Testis (tissue), 3 donors: ENCODE data around the gene HEPACAM2. TPM values are rescaled to one million over a fixed set of nuclear protein-coding genes. Genes with fewer than 3 reads are reported as not detected.

Experiments
- DNase-seq: peaks from one replicate; pipeline ENCODE4 v3.0.0-alpha.2; 2019
- H3K27ac ChIP-seq, 2 donors: fragments of 200-600 bp; sonication (generic); one replicate each; pipeline ENCODE4 v1.5.1; 2019
- H3K27me3 ChIP-seq: fragments of 200-600 bp; sonication (generic); one replicate; pipeline ENCODE4 v1.5.1; 2019
- H3K36me3 ChIP-seq: fragments of 200-600 bp; sonication (generic); one replicate; pipeline ENCODE4 v1.5.1; 2017; ENCODE audit warnings: low read depth; ENCODE audit errors: missing control alignments
- H3K4me1 ChIP-seq: fragments of 200-600 bp; sonication (generic); one replicate; pipeline ENCODE4 v1.5.1; 2019
- H3K4me3 ChIP-seq, 2 donors: fragments of 200-600 bp; sonication (generic); one replicate each; pipeline ENCODE4 v1.5.1; 2017 to 2019
- H3K9me3 ChIP-seq: fragments of 200-600 bp; sonication (generic); one replicate; pipeline ENCODE4 v1.5.1; 2017
- CTCF ChIP-seq, 3 experiments: fragments of 450-650 bp in 2 of 3; fragments of 200-600 bp in 1 of 3; sonication (generic) in 1 of 3; IDR thresholded peaks; one replicate each; pipeline ENCODE4 v1.5.1; 2016 to 2019; ENCODE audit warnings: antibody characterized with exemption in 3 of 3, mild to moderate bottlenecking in 2 of 3, moderate library complexity in 1 of 3
- POLR2A ChIP-seq: fragments of 450-650 bp; IDR thresholded peaks from one replicate; pipeline ENCODE4 v1.6.1; 2017; ENCODE audit warnings: antibody characterized with exemption, mild to moderate bottlenecking, moderate library complexity
- WGBS, 2 donors: methylation state at CpG; one replicate each; pipeline ENCODE4 v1.1.5; 2018; 5-methylcytosine and 5-hydroxymethylcytosine counted together
- intact Hi-C: fragments of 100-400 bp; cut with DNase I; formaldehyde crosslinking; loops from one replicate; pipeline ENCODE4 v1.15.1; 2023; ENCODE audit warnings: low total_unique reads
- polyA plus RNA-seq: library from polyadenylated mRNA; stranded (reverse); fragments of 350-450 nt; fragmentation: Illumina TruSeq; extraction: RNeasy Lipid Tissue Mini Kit (QIAGEN cat#74804); gene quantifications from one replicate; pipeline ENCODE4 v1.2.3, GENCODE V29; 2014; ENCODE audit warnings: low read depth, low replicate concordance; ENCODE audit not compliant: insufficient read depth
- total RNA-seq, 2 donors: library from RNA; depleted of rRNA; stranded (reverse); fragments of >200 nt; gene quantifications; one replicate each; pipeline ENCODE4 v1.2.3, GENCODE V29; 2016

HEPACAM2 gene
- total and polyA plus RNA-seq, 3 donors from 2014 or later: 2.4 to 4.6 (median 2.7) TPM

- no peaks in the 10 kb centered on the region for H3K4me1 ChIP-seq
- intact Hi-C loops: no loop called here
- no peaks in the 10 kb centered on the region for H3K36me3 ChIP-seq
- no peak for DNase-seq
- no peak overlapping the region for H3K4me3 ChIP-seq
- 76 to 80% methylated on average over 3 of the region's 3 CpGs for WGBS, 2 donors
- H3K27ac ChIP-seq: no peak overlapping the region
- H3K9me3 ChIP-seq: no peaks in the 10 kb centered on the region
- H3K27me3 ChIP-seq: no peaks in the 10 kb centered on the region
- TF ChIP-seq CTCF (IDR thresholded peaks at IDR 0.05): no peak
- TF ChIP-seq POLR2A: no peak
Measured at GRCh38 chr7:93194386-93194785, 31.9 kb downstream of the HEPACAM2 start.

- H3K27ac ChIP-seq: no peak overlapping the region
- intact Hi-C loops: no loop called here
- TF ChIP-seq POLR2A (no peak), CTCF (IDR thresholded peaks at IDR 0.05) (no peak)
- H3K4me1 ChIP-seq: no peaks in the 10 kb centered on the region
- no peaks in the 10 kb centered on the region for H3K9me3 ChIP-seq
- WGBS, 2 donors: 81% methylated on average over 6 of the region's 6 CpGs
- DNase-seq: no peak
- H3K27me3 ChIP-seq: no peaks in the 10 kb centered on the region
- no peak overlapping the region for H3K4me3 ChIP-seq
- no peaks in the 10 kb centered on the region for H3K36me3 ChIP-seq
Measured at GRCh38 chr7:93188870-93189634, 37.2 kb downstream of the HEPACAM2 start.

GRCh38 chr7:93185303-93186027 lies 40.8 kb downstream of the HEPACAM2 start:
- H3K27ac ChIP-seq: no peak overlapping the region
- no peaks in the 10 kb centered on the region for H3K27me3 ChIP-seq
- intact Hi-C loops: no loop called here
- no peak overlapping the region for H3K4me3 ChIP-seq
- H3K4me1 ChIP-seq: no peaks in the 10 kb centered on the region
- DNase-seq: no peak
- TF ChIP-seq POLR2A: no peak
- no peak for TF ChIP-seq CTCF (IDR thresholded peaks at IDR 0.05)
- 59 to 65% methylated on average over 1 of the region's 1 CpG for WGBS, 2 donors
- H3K36me3 ChIP-seq: no peaks in the 10 kb centered on the region
- H3K9me3 ChIP-seq: no peaks in the 10 kb centered on the region

GRCh38 chr7:93179173-93179572 lies 47.1 kb downstream of the HEPACAM2 start:
- H3K4me1 ChIP-seq: no peaks in the 10 kb centered on the region
- no peaks in the 10 kb centered on the region for H3K36me3 ChIP-seq
- H3K9me3 ChIP-seq: no peaks in the 10 kb centered on the region
- no peak overlapping the region for H3K4me3 ChIP-seq
- no peak for TF ChIP-seq POLR2A
- no peak for TF ChIP-seq CTCF (IDR thresholded peaks at IDR 0.05)
- H3K27ac ChIP-seq: no peak overlapping the region
- DNase-seq: no peak
- intact Hi-C loops: no loop called here
- no peaks in the 10 kb centered on the region for H3K27me3 ChIP-seq
